ENCODE data around the gene KCTD15. TPM values are rescaled to one million over a fixed set of nuclear protein-coding genes. Genes with fewer than 3 reads are reported as not detected.

KCTD15 gene
- total RNA-seq, 1 donor from 2014 or later, result 57.3 TPM

DNA sequence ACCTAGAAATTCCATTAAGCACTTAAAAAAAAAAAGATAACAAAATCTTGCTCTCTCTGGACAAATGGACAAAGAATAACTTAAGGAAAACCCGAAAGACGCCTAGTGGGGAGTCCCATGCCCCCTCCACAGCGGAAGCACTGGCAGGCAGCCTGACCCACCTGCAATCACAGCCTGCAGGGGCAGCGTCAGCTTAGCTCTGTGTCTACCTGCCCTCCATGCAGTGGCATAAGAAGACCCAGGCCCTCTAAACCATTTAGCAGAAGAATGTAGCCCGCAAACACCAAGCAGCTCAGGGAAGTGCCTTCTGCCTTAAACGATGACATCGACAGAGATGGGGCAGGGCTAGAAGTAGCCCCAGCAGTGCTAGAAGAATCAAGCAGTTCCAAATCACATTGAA, 36.0 kb downstream of the KCTD15 start:
- H3K9me3 ChIP-seq, result no peaks in the 10 kb centered on the region
- H3K4me3 ChIP-seq, result no peak overlapping the region
- H3K36me3 ChIP-seq, result no peaks in the 10 kb centered on the region
- H3K27ac ChIP-seq, result no peak overlapping the region
- intact Hi-C loops (cut with DNase I), result no loop called here
- no peak for DNase-seq (ENCODE audit: low spot score in 2 of 2)
- no peaks in the 10 kb centered on the region for H3K4me1 ChIP-seq
- H3K27me3 ChIP-seq, result no peaks in the 10 kb centered on the region
- TF ChIP-seq, protein P1, sequence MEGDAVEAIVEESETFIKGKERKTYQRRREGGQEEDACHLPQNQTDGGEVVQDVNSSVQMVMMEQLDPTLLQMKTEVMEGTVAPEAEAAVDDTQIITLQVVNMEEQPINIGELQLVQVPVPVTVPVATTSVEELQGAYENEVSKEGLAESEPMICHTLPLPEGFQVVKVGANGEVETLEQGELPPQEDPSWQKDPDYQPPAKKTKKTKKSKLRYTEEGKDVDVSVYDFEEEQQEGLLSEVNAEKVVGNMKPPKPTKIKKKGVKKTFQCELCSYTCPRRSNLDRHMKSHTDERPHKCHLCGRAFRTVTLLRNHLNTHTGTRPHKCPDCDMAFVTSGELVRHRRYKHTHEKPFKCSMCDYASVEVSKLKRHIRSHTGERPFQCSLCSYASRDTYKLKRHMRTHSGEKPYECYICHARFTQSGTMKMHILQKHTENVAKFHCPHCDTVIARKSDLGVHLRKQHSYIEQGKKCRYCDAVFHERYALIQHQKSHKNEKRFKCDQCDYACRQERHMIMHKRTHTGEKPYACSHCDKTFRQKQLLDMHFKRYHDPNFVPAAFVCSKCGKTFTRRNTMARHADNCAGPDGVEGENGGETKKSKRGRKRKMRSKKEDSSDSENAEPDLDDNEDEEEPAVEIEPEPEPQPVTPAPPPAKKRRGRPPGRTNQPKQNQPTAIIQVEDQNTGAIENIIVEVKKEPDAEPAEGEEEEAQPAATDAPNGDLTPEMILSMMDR (IDR thresholded peaks at IDR 0.05), result no peak

DNA sequence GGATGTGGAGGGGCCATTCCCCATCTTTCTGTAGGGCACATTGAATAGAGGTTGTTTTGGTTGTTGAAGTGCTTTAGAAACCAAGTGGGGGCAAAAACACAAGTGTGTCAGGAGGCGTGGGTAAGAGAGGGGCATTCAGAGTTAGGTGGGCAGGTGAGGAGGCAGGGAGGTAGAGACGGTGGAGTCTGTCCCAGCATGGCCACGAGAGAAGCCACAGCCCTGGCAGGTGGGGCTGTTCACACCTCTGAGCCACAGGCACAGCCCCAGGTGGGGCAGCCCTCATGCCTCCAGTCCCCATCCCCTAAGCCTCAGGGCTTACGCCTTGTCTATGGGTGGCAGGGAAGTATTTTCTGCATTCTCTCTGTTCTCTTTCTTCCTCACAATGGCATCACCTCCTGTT, 43.7 kb downstream of the KCTD15 start:
- TF ChIP-seq, protein P1 (IDR thresholded peaks at IDR 0.05), result no peak
- H3K27me3 ChIP-seq, result no peaks in the 10 kb centered on the region
- intact Hi-C loops (cut with DNase I), result no loop called here
- no peaks in the 10 kb centered on the region for H3K36me3 ChIP-seq
- no peak overlapping the region for H3K4me3 ChIP-seq
- no peak for DNase-seq (ENCODE audit: low spot score in 2 of 2)
- no peak overlapping the region for H3K27ac ChIP-seq
- H3K9me3 ChIP-seq, result no peaks in the 10 kb centered on the region
- no peaks in the 10 kb centered on the region for H3K4me1 ChIP-seq

DNA sequence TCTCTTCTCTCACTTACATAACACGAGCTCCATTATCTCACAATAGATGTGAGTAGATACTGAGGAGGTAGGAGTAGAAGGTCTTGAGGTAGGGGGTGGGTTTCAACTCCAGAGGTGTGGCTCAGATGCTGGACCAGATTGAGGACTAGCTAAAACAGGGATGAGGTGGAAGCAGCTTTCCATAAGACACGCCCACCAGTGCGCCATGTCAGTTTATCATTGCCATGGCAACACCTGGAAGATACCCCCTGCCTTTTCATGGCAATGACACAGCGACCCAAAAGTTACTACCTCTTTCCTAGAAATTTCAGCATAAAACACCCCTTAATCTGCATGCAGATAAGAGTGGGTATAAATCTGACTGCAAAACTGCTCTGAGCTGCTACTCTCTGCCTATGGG, 44.1 kb downstream of the KCTD15 start:
- intact Hi-C loops (cut with DNase I), result no loop called here
- no peak overlapping the region for H3K27ac ChIP-seq
- no peak overlapping the region for H3K4me3 ChIP-seq
- no peaks in the 10 kb centered on the region for H3K36me3 ChIP-seq
- TF ChIP-seq, protein P1 (IDR thresholded peaks at IDR 0.05), result no peak
- H3K27me3 ChIP-seq, result no peaks in the 10 kb centered on the region
- H3K4me1 ChIP-seq, result no peaks in the 10 kb centered on the region
- no peaks in the 10 kb centered on the region for H3K9me3 ChIP-seq
- no peak for DNase-seq (ENCODE audit: low spot score in 2 of 2)

DNA sequence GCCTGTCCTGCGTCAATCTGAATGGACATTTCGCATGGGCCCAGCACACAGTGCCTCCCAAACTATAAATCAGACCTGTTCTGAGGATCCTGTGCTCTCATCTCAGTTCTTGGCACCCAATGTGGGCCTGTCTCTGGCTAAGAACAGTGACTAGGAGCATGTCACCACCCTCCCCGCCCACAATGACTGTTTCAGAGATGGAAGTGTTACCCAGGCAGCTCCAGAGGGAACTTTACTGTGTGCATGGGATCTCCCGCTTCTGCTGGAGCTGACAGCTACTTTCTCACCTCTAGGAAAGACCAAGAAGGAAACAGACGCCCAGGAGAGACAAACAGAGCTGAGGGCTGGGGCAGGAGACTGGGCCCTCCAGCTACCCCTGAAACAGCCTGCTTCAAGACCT, 45.0 kb downstream of the KCTD15 start:
- Histone ChIP-seq H3K27ac (no peak overlapping the region), H3K4me3 (no peak overlapping the region), H3K36me3 (no peaks in the 10 kb centered on the region), H3K4me1 (no peaks in the 10 kb centered on the region), H3K9me3 (no peaks in the 10 kb centered on the region), H3K27me3 (no peaks in the 10 kb centered on the region)
- no peak for DNase-seq (ENCODE audit: low spot score in 2 of 2)
- intact Hi-C loops (cut with DNase I), result no loop called here
- TF ChIP-seq, protein P1 (IDR thresholded peaks at IDR 0.05), result no peak

DNA sequence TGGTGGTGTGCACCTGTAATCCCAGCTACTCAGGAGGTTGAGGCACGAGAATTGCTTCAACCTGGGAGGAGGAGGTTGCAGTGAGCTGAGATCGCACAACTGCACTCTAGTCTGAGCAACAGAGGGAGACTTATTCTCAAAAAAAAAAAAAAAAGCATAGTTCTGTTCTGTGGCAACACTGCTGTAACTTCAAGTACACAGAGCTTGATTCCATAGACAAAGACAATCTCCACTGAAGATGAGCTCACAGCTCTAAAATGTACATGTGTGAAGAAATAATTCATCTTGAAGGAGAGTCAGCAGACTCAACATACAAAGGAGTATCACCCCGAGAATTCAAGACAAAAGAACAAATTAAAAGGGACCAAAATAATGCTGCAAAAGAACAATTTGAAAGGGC, 47.8 kb downstream of the KCTD15 start:
- Histone ChIP-seq H3K27ac (no peak overlapping the region), H3K4me1 (no peaks in the 10 kb centered on the region), H3K36me3 (no peaks in the 10 kb centered on the region), H3K9me3 (no peaks in the 10 kb centered on the region), H3K27me3 (no peaks in the 10 kb centered on the region), H3K4me3 (no peak overlapping the region)
- intact Hi-C loops (cut with DNase I), result no loop called here
- no peak for DNase-seq (ENCODE audit: low spot score in 2 of 2)
- TF ChIP-seq, protein P1 (IDR thresholded peaks at IDR 0.05), result no peak

DNA sequence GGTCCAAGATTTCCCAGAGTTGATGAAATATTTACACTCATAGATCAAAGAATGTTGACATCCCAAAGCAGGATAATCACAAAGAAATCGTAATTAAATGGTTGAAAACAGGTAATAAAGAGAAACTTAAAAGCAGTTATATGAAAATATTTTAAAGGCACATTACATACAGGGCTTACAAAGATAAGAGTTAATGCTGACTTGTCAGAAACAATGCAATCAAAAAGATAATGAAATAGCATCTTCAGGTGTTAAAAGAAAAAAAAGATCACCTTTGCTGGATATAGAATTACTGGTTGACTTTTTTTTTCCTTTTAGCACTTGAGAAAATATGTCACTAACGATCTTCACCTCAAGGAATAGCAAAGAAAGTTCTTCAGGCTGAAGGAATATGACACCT, 48.8 kb downstream of the KCTD15 start:
- intact Hi-C loops (cut with DNase I), result no loop called here
- TF ChIP-seq, protein P1 (IDR thresholded peaks at IDR 0.05), result no peak
- no peak for DNase-seq (ENCODE audit: low spot score in 2 of 2)
- Histone ChIP-seq H3K36me3 (no peaks in the 10 kb centered on the region), H3K4me3 (no peak overlapping the region), H3K27me3 (no peaks in the 10 kb centered on the region), H3K4me1 (no peaks in the 10 kb centered on the region), H3K9me3 (no peaks in the 10 kb centered on the region), H3K27ac (no peak overlapping the region)

All from ascending aorta (tissue), 2 donors.